ENCODE measurements around the gene RALGPS2.

Gene RALGPS2

DNA sequence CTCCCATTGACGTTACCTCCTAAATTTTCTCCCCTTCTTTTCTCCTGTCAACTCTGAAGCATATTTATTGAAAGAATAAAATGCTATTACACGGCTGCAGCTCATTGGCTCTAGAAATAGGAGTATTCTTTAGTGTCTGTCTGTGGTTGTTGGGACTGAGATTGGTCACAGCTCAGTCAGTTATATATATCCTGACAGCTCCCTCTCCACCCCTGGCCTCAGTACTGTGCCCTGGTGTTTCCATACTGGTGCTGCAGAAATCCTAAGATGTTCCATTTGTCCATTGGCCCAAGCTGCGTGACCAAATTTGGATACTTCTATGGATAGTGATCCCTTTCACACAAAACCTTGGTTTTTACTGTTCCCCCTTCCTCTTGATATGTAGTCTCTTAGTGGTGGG lies 67.3 kb downstream of the RALGPS2 start:
- no peak overlapping the region for H3K4me3 ChIP-seq (ENCODE audit: control insufficient read depth, low read depth, low read length)
- TF ChIP-seq, protein P1, sequence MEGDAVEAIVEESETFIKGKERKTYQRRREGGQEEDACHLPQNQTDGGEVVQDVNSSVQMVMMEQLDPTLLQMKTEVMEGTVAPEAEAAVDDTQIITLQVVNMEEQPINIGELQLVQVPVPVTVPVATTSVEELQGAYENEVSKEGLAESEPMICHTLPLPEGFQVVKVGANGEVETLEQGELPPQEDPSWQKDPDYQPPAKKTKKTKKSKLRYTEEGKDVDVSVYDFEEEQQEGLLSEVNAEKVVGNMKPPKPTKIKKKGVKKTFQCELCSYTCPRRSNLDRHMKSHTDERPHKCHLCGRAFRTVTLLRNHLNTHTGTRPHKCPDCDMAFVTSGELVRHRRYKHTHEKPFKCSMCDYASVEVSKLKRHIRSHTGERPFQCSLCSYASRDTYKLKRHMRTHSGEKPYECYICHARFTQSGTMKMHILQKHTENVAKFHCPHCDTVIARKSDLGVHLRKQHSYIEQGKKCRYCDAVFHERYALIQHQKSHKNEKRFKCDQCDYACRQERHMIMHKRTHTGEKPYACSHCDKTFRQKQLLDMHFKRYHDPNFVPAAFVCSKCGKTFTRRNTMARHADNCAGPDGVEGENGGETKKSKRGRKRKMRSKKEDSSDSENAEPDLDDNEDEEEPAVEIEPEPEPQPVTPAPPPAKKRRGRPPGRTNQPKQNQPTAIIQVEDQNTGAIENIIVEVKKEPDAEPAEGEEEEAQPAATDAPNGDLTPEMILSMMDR (conservative IDR thresholded peaks at IDR 0.05; ENCODE audit: control insufficient read depth, insufficient read depth, low read depth, low read length): no peak
- no peak for DNase-seq (ENCODE audit: low read depth)

DNA sequence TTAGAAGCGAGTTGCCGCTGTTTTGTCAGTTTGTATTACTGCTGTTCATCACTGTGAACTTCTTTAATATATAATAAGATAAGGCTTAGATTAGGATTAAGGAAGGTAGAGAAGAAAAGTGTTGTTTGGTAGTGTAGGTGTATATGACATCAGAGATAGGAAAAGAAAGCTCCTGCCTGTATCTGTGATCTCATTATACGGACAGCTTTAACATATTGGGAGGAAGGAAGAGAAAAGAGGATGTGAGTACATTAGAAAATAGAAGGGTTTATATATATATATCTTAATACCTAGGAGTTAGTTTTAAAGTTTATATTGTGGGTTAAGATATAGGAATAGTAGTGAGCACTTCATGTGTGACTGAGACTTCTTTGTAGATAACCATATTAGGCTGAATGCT lies 71.0 kb downstream of the RALGPS2 start:
- no peak overlapping the region for H3K4me3 ChIP-seq (ENCODE audit: control insufficient read depth, low read depth, low read length)
- DNase-seq (ENCODE audit: low read depth): no peak
- TF ChIP-seq, protein P1 (conservative IDR thresholded peaks at IDR 0.05; ENCODE audit: control insufficient read depth, insufficient read depth, low read depth, low read length): no peak

- H3K4me3 ChIP-seq (ENCODE audit: control insufficient read depth, low read depth, low read length): no peak overlapping the region
- DNase-seq (ENCODE audit: low read depth): no peak
- TF ChIP-seq, protein P1 (conservative IDR thresholded peaks at IDR 0.05; ENCODE audit: control insufficient read depth, insufficient read depth, low read depth, low read length): no peak
Observed at GRCh38 chr1:178797590-178797989, 72.5 kb downstream of the RALGPS2 start.

- no peak overlapping the region for H3K4me3 ChIP-seq (ENCODE audit: control insufficient read depth, low read depth, low read length)
- DNase-seq (ENCODE audit: low read depth): no peak
- TF ChIP-seq, protein P1 (conservative IDR thresholded peaks at IDR 0.05; ENCODE audit: control insufficient read depth, insufficient read depth, low read depth, low read length): no peak
Observed at GRCh38 chr1:178798232-178798861, 73.3 kb downstream of the RALGPS2 start.

DNA sequence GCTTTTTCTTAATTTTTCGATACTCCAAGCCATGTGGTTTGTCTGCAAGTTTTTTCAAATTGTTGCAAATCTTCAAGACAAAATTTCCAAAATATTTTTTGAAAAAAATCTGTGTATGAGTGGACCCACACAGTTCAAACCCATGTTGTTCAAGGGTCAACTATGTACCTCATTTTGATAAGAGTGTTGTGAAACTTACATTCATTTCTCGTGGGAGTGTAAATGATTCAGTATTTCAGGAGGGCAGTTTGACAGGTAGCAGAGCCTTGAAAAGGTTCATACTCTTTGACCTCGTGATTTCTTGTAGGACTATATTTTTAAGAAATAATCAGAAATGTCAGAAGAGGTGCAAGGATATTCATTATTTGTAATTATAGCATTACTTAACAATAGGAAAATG lies 77.8 kb downstream of the RALGPS2 start:
- TF ChIP-seq, protein P1 (conservative IDR thresholded peaks at IDR 0.05; ENCODE audit: control insufficient read depth, insufficient read depth, low read depth, low read length): no peak
- no peak for DNase-seq (ENCODE audit: low read depth)
- H3K4me3 ChIP-seq (ENCODE audit: control insufficient read depth, low read depth, low read length): no peak overlapping the region

DNA sequence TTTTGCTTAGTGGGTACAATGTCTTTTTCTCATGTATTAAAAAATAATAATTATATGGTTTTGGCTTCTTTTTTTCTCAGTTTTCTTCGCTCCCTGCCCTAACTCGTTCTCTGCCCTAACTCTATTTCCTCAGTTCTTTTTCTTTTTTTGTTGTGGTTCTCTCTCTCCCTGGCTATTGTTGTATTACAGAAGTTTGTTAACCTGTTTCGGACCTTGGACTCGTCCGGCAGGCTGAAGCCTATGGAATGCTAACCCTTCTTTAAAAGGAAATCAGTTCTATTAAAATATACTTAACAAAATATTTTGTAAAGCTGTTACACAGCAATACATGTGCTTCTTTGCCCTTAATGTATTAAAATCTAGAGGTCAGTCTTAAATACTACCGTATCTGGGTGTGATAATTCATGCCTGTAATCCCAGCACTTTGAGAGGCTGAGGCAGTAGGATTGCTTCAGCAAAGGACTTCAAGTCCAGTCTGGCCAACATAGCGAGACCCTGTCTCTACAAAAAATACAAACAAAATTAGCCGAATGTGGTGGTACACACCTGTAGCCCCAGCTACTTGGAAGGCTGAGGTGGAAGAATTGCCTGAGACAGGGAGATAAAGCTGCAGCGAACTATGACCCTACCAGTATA lies 81.7 kb downstream of the RALGPS2 start:
- H3K4me3 ChIP-seq (ENCODE audit: control insufficient read depth, low read depth, low read length): no peak overlapping the region
- TF ChIP-seq, protein P1 (conservative IDR thresholded peaks at IDR 0.05; ENCODE audit: control insufficient read depth, insufficient read depth, low read depth, low read length): no peak
- DNase-seq (ENCODE audit: low read depth): no peak
